Fibroblast of skin of back (primary cell): ENCODE data around the gene FAM83B.
"Not testable (repeated sequence)": the region's sequence is repeated elsewhere in the genome, so short reads cannot be mapped to it uniquely, and the experiment has no call there.

Experiments used
- DNase-seq: peaks from one replicate; pipeline ENCODE4 v3.0.0-alpha.2; 2013

The FAM83B gene

DNA sequence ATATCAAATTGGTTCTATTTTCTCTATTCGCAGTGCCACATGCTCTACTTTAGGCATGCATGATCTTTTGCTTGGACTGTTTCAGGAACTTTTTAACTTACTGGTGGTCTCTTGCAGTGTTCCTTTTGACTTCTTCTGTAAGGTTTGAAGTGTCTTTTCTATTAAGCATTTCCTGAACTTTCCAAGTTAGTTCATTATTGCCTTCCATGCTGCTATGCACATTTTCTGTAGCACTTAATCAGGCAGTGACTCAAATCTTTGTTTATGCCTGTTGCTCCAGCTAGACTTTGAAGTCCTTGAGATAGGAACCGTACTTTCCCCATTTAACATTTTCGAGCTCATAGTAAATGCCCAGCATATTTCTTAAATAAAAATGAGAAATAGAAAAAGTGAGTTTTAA, 52.2 kb downstream of the FAM83B start:
- DNase-seq, result no peak

GRCh38 chr6:54899442-54899841, 52.9 kb downstream of the FAM83B start:
- no peak for DNase-seq

DNA sequence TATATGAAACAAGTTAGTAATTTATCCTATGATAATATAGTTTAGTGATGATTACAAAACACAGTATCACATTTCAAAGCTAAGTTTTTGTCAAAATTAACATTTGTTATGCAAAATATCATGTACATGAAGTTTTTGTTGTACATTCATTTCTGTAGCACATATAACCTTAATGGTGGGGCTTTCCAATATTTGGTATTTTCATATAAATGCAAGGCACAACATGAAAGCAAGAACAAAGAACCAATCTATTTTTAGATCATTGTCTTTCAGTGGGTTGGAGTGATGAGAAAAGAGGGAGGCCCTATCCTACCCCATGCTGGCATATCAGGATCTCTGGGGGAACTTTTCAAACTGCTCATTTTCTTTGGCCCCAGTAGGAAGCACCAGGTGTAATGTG, 53.4 kb downstream of the FAM83B start:
- DNase-seq, result no peak

DNA sequence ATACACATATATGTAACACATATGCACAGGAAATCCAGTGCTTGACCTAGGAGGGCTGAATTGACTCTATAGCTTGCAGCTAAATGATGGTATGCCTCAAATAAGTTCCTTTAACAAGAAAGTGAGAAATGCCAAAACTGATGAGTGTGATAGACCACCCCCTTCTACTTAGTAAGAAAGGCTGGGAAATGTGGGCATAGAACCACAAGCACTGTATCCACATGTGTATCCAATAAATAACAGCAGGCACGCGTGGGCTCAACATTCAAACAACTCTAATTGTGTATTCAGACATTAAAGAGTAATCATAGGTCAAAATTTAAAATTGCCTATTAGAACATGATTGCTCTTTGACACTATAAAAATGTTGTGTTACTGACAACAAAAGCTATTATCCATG, 54.1 kb downstream of the FAM83B start:
- no peak for DNase-seq

DNA sequence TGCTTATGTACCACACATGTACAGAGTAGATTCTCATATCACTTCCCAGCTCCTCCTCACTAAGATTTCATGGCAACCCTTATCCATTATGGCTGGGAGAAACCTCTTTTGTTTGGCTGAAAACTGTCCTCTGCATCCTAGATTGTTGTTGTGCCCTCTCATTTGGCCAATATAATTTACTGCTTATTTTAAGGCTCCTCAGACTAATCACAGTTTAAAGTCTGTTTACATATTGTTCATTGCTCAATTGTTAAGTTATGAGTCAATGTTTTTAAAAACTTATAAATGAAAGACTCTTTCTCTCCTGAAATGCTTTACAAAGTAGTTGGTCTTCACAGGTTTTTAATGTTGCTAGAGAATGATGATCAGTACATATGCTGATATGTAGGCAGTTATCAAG, 57.3 kb downstream of the FAM83B start:
- DNase-seq, result no peak

- DNase-seq, result no peak
These were observed 60.8 kb downstream of the FAM83B start for GRCh38 chr6:54907355-54907754.

DNA sequence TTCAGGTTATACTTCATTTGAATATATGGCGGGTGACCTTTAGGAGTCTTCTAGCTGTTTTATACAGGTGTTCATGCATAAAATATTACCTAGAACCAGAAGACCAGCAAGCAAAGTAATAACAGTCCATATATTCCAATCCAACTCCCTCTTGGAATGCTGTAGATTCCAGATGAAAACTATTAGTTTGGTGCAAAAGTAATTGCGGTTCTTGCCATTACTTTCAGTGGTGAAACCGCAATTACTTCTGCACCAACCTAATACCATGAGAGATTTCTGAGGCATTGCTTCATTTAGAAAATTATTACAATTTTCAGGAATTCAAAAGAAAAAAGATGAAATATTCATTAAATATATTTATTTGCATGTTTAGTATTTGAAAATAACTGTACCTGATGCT, 62.6 kb downstream of the FAM83B start:
- DNase-seq, result no peak

DNA sequence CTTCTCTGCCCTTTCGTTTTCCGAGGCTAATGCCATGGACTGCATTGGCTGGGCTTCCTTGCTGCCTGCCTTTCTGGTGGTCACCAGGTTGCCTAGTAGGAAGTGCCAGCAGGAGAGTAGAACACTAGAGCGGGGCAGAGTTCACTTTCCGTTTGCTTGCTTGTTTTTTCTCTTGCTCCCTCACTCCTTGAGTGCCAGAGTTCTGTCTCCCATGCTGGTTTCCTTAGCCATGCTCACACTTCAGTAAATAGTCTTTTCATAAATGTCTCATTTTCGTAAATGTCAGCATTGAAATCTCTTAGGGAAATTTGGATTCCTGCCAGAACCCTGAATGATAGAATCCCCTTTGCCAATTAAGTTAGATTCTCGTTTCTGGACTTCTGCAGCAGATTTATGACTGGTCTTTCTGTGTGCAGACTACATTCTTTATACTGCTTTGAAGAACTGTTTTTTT, 63.9 kb downstream of the FAM83B start:
- peak; percentile 13 for DNase-seq

DNA sequence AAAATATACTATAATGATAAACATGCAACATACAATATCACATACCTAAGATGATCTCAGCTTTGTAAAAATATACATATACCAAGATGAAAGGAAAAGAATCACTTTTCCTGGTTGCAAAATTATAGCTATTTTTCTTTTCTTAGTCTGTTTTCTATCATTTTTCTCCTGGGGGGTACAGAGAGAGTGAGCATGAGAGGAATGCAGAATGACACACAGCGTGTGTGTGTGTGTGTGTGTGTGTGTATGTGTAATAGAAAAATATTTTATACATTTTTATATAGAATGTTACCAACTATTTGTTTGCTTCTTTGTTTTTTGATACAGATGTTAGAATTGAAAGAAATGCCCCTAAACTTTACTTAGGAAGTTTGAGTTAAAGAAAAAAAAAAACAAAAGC, 64.3 kb downstream of the FAM83B start:
- peak; percentile 45 for DNase-seq

DNA sequence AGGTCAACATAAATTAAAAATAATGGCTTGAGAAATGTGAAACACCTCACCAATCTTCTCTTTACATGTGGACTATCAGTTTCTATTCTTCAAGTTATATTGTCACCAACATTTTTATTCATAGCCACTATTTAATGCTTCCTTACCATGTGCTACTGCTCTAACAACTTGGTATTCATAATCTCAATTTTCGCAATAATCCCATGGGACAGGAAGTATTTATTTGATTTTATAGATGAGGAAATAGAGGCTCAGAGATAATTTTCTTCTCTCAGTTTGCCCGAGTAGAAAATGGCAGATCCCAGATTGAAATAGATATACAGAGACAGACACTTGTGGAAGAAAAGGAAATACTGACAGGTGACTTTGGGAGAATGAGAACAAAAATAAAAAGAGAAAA, 66.6 kb downstream of the FAM83B start:
- DNase-seq, result no peak

DNA sequence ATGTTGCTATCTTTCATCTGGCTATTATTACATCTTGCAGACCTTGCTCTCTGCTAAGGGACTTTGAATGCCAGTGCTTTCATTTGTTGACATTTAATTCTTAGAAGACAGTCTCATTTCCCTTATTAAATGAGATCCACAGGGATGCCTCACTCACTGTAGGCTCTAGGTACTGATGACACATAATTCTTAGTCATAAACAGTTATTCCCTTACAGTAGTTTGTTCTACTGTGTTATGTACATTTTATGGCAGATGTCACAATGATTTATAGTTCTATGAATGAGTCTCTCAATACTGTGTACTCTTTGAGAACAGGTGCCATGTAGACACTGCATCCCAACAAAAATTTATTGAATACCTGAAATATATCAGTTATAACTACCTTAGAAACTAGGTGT, 70.3 kb downstream of the FAM83B start:
- peak; percentile 64 for DNase-seq

GRCh38 chr6:54920628-54921027, 74.1 kb downstream of the FAM83B start:
- peak; percentile 9 for DNase-seq

- DNase-seq, result no peak
These were observed 75.3 kb downstream of the FAM83B start for GRCh38 chr6:54921891-54922290.

DNA sequence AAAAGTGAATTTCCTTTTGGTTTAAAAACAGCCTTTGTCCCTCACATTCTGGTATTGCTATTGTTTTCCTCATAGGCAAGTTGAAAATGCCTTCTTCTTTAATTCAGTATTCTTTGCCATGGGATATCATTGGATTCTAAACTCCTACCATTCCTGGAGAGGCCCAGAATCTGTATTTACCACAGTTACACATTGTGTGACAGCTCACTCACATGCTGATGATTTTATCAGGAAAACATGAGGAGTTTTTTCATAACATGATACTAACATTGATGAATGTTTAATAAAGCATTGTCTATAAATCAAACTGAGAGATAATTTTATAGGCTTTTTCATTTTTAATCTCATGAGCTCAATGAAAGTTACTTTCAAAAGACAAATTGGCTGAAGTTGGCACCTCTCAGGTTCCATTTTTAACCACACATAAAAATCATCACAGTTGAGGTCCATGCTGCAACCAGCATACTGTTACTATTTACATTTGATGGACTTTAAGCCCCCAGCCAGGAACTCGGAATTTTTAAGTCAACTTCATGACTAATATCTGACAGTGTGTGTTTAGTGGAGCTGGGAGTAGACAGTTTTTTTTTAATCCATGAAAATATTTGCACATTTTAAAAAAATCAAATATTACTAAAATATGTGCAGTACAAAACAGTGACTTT, 82.8 kb downstream of the FAM83B start:
- peak; percentile 50 for DNase-seq

DNA sequence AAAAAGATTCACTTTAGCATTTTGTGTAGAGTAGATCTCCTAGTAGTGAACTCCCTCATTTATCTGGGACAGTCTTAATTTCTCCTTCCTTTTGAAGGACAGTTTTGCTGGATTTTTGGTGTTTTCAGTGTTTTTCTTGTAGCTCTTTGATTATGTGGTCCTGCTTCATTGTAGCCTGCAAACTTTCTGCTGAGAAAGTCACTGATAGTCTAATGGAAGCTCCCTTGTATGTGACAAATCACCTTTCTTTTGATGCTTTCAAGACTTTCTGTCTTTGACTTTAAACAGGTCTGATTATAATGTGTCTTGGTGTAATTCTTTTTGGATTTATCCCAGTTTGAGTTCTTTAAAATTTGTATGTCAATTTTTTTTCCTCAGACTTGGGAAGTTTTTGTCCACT, 86.1 kb downstream of the FAM83B start:
- no peak for DNase-seq

DNA sequence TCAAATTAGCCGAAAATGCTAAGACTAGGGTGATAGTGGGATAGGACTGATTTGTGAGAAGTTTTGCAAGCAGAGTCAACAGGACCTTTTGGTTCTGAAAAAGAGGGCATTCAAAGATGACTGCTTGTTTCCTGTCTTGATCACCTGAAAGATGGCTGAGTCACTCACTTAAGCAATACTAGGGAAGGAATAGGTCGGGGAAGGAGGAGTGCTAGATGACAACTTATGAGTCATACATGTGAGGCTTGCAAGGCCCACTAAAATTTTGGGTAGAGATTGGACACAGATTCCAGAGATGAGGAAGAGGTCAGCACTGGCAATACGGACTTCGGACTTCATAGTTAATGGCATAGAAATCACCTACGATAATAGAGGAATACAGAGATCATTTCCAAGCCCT, 89.2 kb downstream of the FAM83B start:
- DNase-seq, result peak; percentile 25

DNA sequence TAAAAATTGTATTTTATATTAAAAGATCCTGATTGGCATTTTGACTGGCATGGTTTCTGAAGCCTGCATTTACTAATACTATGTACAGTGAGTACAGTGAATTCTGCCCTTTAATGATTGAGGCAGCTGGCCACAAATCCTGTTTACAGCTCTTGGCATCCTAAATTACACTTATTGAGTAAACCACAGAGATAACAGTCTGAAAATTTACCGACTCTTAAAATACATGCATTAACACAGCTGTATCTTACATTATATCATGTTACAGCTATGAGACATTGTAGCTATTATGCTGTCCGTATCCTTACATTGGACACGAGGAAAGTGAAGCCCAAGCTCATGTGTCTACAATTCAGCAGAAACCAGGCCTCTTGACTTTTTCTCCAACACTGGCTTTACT, 90.8 kb downstream of the FAM83B start:
- DNase-seq, result no peak

DNA sequence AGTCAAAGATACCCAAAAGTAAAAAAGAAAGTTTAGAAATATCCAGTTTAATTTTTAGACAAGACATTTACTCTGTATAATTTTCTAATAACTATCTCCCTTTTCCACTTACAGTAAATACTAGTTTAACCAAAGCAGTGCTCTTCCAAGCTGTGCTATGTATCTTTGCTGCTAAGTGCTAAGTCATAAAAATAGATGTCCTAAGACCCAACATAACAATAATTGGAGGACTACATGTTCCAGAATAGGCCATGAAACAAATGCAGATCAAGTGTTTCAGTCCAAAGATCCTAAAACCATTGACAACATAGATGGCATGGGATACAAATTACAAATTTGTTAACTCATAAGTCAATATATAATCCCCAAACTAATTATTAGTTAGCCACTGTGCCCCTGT, 111.1 kb downstream of the FAM83B start:
- DNase-seq, result no peak

DNA sequence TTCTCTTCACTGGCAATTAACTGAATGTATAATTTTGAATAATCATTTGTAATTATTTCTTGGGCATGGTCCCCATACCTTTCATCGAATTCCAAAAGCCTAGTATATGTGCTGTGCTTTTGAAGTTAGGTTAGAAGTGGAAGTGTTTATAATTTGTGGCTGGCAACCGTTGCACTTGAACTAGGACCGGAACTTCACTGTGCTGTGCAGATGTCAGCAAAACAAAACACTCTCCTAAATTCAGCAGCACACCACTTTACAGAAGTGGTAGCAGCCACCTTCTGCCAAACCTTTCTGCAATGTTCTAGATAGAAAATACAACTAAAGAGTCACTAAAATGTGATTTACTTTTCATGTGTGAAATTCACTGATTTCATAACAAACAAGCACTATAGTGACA, 111.9 kb downstream of the FAM83B start:
- DNase-seq, result no peak

- DNase-seq, result no peak
These were observed 113.2 kb downstream of the FAM83B start for GRCh38 chr6:54959820-54960219.

- not testable (repeated sequence) for DNase-seq
These were observed 114.8 kb downstream of the FAM83B start for GRCh38 chr6:54961372-54961771.

GRCh38 chr6:54970337-54970736, 123.8 kb downstream of the FAM83B start:
- no peak for DNase-seq

DNA sequence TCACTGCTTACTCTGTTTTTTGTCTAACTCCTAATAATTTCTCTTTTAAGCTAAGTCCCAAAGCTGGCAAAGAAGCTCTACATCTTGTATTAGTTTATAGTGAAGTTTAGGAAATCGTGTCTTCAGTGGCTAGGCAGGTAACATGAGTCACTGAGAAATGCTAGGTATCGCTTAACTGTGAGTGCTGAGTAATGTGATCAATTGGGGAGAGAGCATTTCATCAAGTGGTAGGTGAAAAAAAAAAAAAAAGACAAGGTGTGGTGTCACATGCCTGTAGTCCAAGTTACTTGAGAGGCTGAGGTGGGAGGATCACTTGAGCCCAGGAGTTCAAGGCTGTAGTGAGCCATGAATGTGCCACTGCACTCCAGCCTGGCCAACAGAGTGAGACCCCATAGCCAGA, 125.3 kb downstream of the FAM83B start:
- DNase-seq, result no peak

DNA sequence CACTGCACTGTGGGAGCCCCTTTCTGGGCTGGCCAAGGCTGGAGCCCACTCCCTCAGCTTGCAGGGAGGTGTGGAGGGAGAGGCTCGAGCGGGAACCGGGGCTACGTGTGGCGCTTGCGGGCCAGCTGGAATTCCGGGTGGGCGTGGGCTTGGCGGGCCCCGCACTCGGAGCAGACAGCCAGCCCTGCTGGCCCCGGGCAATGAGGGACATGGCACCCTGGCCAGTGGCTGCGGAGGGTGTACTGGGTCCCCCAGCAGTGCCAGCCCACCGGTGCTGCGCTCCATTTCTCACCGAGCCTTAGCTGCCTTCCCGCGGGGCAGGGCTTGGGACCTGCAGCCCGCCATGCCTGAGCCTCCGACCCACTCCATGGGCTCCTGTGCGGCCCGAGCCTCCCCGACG, 132.6 kb downstream of the FAM83B start:
- not testable (repeated sequence) for DNase-seq
